ENCODE data around the gene NSUN4. TPM values are rescaled to one million over a fixed set of nuclear protein-coding genes. Genes with fewer than 3 reads are reported as not detected.

NSUN4 gene
- total and polyA plus RNA-seq, 2 of the 13 experiments (the other 11 are each of a cell fraction or from before 2014, with no cell fraction given), result 21.5 to 23.5 TPM

- no peak for TF ChIP-seq CSRNP2 (CRISPR knock-in tag; conservative IDR thresholded peaks at IDR 0.05; ENCODE audit: low read depth)
- no peak for TF ChIP-seq JUN (CRISPR knock-in tag; IDR thresholded peaks at IDR 0.05)
- no peak; the same call in 1 of the 2 replicates for TF ChIP-seq DNMT3B (CRISPR knock-in tag; conservative IDR thresholded peaks at IDR 0.05)
- no peak for TF ChIP-seq RFX1 (IDR thresholded peaks at IDR 0.05)
- no peak for TF ChIP-seq E2F5 (CRISPR knock-in tag; conservative IDR thresholded peaks at IDR 0.05)
- peak; percentile 96 for TF ChIP-seq ZFX (CRISPR knock-in tag; IDR thresholded peaks at IDR 0.05; ENCODE audit: low read depth)
- peak; percentile 32; the same call in 1 of the 2 replicates for TF ChIP-seq CENPT (CRISPR knock-in tag; IDR thresholded peaks at IDR 0.05; ENCODE audit: low read depth)
- no peak for TF ChIP-seq IKZF5 (CRISPR knock-in tag; IDR thresholded peaks at IDR 0.05)
- TF ChIP-seq ZNF660 (CRISPR knock-in tag; IDR thresholded peaks at IDR 0.05; ENCODE audit: borderline replicate concordance, low read depth), result no peak
- TF ChIP-seq ZNF850 (CRISPR knock-in tag; conservative IDR thresholded peaks at IDR 0.05), result peak; percentile 90; the same call in 1 of the 2 replicates
- no peak for TF ChIP-seq SNRNP70 (IDR thresholded peaks at IDR 0.05; ENCODE audit: low read depth, low read length)
- no peak for TF ChIP-seq HNF1A (IDR thresholded peaks at IDR 0.05; ENCODE audit: low read depth)
- peak; percentile 24; the same call in 1 of the 2 replicates for TF ChIP-seq HNF1A (CRISPR knock-in tag; IDR thresholded peaks at IDR 0.05; ENCODE audit: borderline replicate concordance)
- TF ChIP-seq ZNF138 (CRISPR knock-in tag; IDR thresholded peaks at IDR 0.05; ENCODE audit: low read depth), result peak; percentile 16; the same call in 1 of the 2 replicates
- TF ChIP-seq ZNF770 (CRISPR knock-in tag; IDR thresholded peaks at IDR 0.05), result peak; percentile 26; the same call in 1 of the 2 replicates
- peak; percentile 5 for TF ChIP-seq DBP (CRISPR knock-in tag; IDR thresholded peaks at IDR 0.05; ENCODE audit: not compliant biosample characterization)
Measured at GRCh38 chr1:46301808-46302640, 38.6 kb upstream of the NSUN4 start (continued).

All from HepG2 (cell line).